ENCODE results near the gene RNF123. TPM values are rescaled to one million over a fixed set of nuclear protein-coding genes. Genes with fewer than 3 reads are reported as not detected.

Gene RNF123
- total RNA-seq, 1 donor: 31.5 TPM

- no peak for DNase-seq (ENCODE audit: low read depth)
- H3K4me3 ChIP-seq (ENCODE audit: low read depth, low read length): no peak overlapping the region
- no peak for TF ChIP-seq CTCF (IDR thresholded peaks at IDR 0.05; ENCODE audit: insufficient read depth, low read depth, low read length)
These were observed 17.2 kb downstream of the RNF123 start for GRCh38 chr3:49706456-49707112.

GRCh38 chr3:49707113-49707480, 17.7 kb downstream of the RNF123 start:
- H3K4me3 ChIP-seq (ENCODE audit: low read depth, low read length): no peak overlapping the region
- no peak for TF ChIP-seq CTCF (IDR thresholded peaks at IDR 0.05; ENCODE audit: insufficient read depth, low read depth, low read length)
- DNase-seq (ENCODE audit: low read depth): no peak

- DNase-seq (ENCODE audit: low read depth): no peak
- no peak for TF ChIP-seq CTCF (IDR thresholded peaks at IDR 0.05; ENCODE audit: insufficient read depth, low read depth, low read length)
- no peak overlapping the region for H3K4me3 ChIP-seq (ENCODE audit: low read depth, low read length)
These were observed 20.5 kb downstream of the RNF123 start for GRCh38 chr3:49709852-49710251.

GRCh38 chr3:49711489-49711888, 22.1 kb downstream of the RNF123 start:
- H3K4me3 ChIP-seq (ENCODE audit: low read depth, low read length): no peak overlapping the region
- no peak for DNase-seq (ENCODE audit: low read depth)
- TF ChIP-seq CTCF (IDR thresholded peaks at IDR 0.05; ENCODE audit: insufficient read depth, low read depth, low read length): no peak

GRCh38 chr3:49712166-49712565, 22.8 kb downstream of the RNF123 start:
- TF ChIP-seq CTCF (IDR thresholded peaks at IDR 0.05; ENCODE audit: insufficient read depth, low read depth, low read length): no peak
- H3K4me3 ChIP-seq (ENCODE audit: low read depth, low read length): no peak overlapping the region
- DNase-seq (ENCODE audit: low read depth): no peak

- TF ChIP-seq CTCF (IDR thresholded peaks at IDR 0.05; ENCODE audit: insufficient read depth, low read depth, low read length): no peak
- DNase-seq (ENCODE audit: low read depth): no peak
- no peak overlapping the region for H3K4me3 ChIP-seq (ENCODE audit: low read depth, low read length)
These were observed 23.4 kb downstream of the RNF123 start for GRCh38 chr3:49712631-49713317.

Data from fibroblast of villous mesenchyme (primary cell).